ELR (cell line): Measurements from ENCODE around the gene BYSL.

Experiments used
- DNase-seq: peaks from one replicate; pipeline ENCODE4 v3.0.0-alpha.2; 2015; ENCODE audit warnings: low read depth

The BYSL gene

GRCh38 chr6:41914869-41915530, 6.3 kb upstream of the BYSL start:
- DNase-seq, result no peak

DNA sequence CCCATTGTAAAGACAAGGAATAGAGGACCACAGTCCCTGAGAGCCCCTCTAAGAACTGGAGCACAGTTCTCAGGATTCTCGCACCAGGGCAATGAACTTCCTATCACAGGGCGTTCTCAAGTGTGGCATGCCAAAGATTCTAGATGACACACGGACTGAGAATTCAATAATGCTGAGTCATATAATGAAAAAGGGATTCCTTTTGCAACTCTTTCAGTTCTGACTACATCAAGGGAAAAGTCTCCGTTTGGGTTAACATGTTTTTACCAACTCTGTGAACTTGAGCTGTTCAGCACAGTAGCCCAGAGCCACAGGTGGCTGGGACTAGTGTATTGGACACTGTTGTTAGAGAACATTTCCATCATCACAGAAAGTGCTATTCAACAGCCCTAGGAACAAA, 3.8 kb upstream of the BYSL start:
- peak; percentile 98 for DNase-seq

DNA sequence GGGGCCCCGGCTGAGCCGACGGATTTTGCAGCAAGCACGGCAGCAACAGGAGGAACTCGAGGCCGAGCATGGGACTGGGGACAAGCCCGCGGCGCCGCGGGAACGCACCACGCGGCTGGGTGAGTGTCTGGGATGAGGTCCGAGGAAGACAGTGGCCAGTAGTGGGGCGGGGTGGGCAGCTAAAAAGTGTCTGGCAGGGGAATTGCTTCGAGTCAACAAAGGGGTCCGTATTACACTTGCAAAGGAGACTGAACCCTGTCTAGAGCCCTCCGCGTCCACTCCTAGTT, 356 bp downstream of the BYSL start:
- DNase-seq, result peak; percentile 45

- peak; percentile 13 for DNase-seq
These were observed 855 bp downstream of the BYSL start for GRCh38 chr6:41922154-41922553.

DNA sequence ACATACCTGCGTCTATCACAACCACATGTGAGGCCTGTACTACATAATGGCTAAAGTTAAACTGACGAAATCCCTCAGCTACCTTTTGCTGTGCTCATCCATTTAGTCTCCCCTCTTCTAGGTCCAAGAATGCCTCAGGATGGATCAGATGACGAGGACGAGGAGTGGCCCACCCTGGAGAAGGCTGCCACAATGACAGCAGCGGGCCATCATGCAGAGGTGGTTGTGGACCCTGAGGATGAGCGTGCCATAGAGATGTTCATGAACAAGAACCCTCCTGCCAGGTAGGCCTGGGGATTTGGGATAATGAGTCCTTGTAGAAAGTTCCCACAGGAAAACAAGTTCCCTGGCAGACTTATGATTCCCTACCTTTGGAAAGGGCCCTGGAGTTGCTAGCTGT, 6.0 kb downstream of the BYSL start:
- no peak for DNase-seq

DNA sequence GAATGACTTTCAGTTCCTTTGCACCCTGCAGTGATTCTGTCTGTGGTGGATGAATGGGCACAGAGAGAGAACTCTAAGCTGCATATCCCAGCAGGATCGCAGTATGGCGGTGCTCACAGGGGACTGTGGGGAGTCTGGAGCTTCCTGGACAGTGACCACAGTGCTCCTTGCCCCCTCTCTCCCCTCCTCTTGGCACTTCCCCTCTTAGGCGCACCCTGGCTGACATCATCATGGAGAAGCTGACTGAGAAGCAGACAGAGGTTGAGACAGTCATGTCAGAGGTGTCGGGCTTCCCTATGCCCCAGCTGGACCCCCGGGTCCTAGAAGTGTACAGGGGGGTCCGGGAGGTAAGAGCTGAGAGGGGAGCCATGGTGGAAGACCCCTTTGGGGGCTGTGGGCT, 8.6 kb downstream of the BYSL start:
- DNase-seq, result no peak

DNA sequence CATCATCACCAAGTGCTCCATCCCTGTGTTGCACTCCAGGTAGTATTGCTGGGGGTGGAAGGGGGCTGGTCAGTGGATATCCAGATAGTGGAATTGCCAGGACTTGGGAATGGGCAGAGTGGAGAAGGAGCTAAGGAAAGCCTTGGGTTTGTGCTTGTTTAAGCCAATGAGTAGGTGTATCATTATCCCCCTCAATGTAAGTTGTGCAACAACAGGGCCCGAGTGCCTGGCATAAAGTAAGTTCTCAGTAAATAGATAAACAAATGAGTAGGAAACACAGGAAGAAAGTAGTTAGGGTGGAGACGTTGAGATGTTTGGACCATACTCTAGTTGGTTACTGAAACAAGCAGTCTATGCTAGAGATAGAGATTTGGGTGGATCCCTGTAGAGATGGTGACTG, 10.5 kb downstream of the BYSL start:
- no peak for DNase-seq

- DNase-seq, result no peak
These were observed 11.1 kb downstream of the BYSL start for GRCh38 chr6:41932378-41932777.

DNA sequence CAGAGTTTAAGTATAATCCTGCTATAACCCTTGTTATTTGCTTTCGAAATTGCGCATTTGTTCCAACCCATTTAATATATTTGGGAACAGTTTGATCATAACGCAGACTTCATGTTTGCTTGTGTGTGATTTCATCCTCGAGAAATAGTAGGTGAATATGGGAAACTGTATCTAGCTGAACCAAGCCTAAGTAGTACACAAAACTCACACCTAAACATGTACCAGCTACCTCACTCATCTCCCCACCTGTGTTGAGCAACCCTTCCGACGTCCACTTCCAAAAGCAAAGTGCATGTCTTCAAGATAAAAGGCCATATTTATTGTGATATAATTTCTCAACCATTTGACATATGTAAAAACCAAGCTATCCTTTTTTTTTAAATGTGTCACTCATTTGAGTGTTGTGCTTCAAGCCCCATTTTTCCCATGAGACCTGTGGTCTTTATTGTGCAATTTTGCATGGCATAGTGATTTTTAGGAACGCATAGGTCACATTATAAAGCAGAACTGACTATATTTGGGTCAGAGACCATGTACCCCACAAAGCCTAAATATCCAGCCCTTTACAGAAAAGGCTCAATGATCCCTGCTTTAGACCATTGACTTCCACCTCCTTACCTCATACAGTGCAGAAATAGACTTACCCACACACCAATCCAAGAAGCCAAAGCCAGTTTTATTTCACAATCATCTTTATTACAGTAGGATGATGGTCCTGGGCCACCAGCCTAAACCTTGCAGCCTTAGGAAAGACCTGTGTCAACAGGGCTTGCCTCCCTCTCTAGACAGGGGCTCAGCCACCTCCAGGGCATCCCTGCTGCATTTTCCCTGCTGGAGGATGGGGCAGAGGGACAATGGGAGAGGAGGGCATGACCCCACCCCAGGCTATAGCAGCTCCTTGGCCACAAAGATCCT, 13.2 kb downstream of the BYSL start:
- no peak for DNase-seq

GRCh38 chr6:41935193-41935574, 13.9 kb downstream of the BYSL start:
- DNase-seq, result no peak

GRCh38 chr6:41935685-41936072, 14.4 kb downstream of the BYSL start:
- DNase-seq, result no peak

GRCh38 chr6:41936073-41936837, 15.0 kb downstream of the BYSL start:
- peak; percentile 91 for DNase-seq

DNA sequence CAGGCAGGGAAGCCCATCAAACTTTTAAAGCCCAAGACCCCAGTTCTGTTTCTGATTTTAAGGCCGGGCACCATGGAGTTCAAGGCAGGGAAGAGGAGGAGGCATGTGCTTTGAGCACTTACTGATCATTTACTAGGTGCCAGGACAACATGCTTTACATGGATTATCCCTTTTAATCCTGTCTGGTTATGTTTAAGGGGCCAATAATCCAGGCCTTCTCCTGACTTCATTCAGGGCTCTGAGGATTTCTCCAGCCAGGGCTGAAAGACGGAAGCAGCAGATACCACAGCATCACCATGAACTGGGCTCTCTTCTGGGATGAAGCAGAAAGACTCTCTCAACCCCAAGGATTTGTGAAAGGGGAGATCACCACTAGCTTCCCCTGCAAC, 16.2 kb downstream of the BYSL start:
- DNase-seq, result no peak

DNA sequence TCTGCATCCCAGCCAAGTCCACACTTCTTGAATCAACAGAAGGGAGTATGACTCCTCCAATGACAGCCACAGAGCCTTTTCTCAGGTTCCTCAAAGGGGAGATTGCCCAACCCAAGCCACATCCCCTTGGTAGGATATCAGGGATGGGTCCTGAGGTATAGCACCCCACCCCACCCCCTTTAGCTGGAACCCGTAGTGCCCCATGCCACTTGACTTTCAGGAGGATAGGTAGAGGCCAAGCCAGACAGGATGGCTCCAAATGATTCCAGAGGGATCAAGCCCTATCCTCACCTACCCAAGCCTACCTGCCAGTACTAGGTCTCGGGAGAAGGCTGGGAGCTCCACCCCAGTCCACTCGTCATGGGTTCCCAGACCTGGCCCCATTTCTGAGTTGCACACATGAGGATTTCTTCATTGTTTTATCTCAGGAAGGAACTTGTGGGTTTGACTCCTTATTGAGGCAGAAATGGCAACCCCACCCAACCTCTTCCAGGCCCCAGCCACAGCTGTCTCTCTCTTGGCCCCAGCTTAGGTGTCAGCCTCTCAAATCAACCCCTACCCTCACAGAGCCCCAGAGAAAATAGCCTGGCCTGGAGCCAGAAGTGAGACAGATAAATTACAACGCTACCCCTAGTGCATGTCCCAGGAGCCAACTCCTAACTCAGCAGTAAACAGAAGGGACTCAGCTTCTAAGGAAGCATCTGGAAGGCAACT, 16.7 kb downstream of the BYSL start:
- no peak for DNase-seq

DNA sequence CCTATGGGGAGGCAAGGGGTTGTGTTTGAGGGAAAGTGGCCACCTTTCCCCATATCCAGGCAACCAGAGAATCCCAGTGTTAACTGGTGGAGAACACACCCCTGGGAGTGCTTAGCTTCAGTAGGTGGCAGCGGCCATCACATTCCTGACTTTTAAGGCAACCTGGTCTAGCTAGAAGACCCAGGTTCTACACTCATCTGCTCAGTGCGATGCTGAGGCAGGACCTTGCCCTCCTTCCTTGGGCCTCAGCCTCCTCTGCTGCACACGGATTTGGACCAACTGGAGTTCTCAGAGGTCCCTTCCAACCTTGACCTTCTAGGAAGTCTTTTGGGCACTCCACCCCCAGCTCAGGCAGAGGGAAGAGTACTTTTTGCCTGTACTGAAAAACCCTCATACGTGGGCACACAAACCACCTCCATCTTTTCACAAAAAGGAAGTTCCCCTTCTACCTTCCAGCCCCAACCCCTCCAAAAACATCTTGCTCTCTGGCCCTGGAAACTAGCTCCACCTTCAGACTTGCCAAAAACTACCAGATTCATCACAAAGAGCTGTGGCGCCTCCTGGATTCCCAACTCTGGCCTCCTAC, 17.4 kb downstream of the BYSL start:
- no peak for DNase-seq

DNA sequence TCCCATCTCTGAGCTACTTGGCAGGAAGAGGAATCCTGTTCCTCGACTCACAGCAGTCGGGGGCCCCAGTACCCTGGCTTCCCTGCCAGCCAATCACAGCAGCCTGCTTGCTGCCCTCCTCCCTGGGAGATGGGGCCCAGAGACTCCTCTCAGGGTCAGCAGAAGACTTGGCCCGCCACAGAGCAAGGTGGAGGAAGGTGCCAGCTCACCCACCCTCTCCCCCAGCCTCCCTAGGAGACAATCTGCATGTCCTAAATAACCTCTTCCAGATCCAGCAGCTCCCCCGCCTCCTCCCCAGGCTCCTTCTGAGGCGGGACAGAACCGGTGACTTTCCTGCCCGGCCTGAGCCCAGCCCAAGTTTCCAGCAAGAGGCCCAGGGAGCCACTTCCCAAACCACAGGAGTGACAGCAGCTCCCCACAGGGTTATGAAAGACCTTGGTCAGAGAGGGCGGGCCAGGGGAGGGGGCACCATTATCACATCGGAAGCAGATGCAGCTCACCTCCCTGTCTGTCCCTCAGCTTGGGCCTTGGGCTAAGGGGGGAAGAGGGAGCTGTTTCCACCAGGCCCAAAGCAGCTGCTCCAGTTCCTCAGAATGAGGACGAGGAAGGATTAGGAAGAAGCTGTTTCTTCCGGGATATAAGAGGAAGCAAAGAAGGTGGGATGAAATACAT, 18.0 kb downstream of the BYSL start:
- peak; percentile 49 for DNase-seq

- DNase-seq, result peak; percentile 44
These were observed 18.8 kb downstream of the BYSL start for GRCh38 chr6:41939848-41940758.

DNA sequence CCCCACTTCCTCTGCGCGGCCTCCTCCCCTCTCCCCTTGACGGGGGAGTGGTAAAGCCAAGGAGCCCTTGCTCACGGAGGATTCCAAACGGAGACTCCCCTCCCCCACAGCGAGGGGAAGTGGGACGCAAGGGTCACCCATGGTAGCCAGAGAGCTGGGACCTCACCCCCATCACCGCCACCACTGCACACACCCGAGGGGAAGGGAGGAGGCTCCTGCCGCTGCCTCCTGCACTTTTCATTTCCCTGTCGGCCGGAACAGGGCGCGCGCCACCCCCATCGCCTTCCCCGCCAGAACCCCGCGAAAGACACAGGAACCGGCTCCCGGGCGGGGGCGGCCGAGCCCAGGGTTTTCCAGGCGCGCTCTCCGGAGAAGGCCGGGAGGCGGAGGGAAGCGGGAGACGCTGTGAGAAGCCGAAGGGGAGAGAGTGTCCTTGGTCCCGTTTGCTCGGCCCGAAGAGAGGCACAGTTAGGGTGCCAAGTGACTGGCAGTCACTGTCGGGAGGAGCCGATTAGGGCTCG, 19.5 kb downstream of the BYSL start:
- peak; percentile 63 for DNase-seq

DNA sequence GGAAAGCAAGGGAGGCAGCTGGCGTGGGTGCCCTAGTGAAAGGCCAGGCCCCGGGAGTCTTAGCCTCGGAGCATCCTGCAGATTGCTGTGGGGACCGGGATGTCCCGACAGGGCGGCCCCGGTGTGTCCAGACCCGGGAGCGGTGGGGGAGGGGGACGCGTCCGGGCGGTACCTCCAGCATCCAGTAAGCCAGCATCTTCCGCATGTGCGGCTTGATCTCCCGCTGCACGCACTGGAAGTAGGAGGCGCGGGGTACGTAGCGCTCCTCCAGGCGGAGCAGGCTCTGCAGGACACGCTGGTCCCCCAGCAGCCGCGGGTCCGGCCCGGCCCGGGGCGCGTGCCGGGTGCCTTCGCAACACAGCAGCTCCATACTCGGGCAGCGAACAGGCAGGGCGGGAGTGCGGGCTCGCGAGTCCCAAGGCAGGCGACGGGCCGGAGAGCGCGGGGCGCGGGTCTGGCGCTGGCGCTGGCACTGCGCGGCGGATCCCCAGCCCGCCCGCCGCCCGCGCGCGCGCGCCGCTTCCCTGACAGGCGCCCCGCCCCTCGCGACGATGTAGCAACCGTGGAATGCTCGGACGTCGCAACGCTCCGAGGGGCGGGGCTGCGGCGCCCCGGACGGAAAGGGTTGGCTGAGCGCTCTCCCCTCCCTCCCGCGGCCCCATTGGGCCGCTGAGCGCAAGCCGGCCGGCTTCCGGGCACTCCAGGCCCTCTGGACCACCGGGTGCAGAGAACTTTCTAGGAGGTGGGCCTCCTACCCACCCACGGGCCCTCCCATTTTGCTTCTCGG, 20.2 kb downstream of the BYSL start, which contains the start of gene CCND3:
Gene CCND3, minus strand, starts transcription at position 529 of the 787 bp plus-strand sequence. Its CDS starts 159 bp downstream, at position 370.
- DNase-seq, result peak; percentile 96
